Ishikawa (cell line): ENCODE results near the gene FAM229B.

Experiments used
- CEBPB ChIP-seq: IDR thresholded peaks from 2 replicates; pipeline ENCODE4 v1.6.1; 2012
- EP300 ChIP-seq: IDR thresholded peaks from 2 replicates; pipeline ENCODE4 v1.6.1; 2012; ENCODE audit warnings: borderline replicate concordance
- NFIC ChIP-seq: IDR thresholded peaks from 2 replicates; pipeline ENCODE4 v1.6.1; 2012

GRCh38 chr6:112054555-112055190 lies 32.7 kb upstream of the FAM229B start:
- TF ChIP-seq EP300 = no peak
- no peak for TF ChIP-seq NFIC
- TF ChIP-seq CEBPB = no peak
